ENCODE results near the gene CERS6.

The CERS6 gene

DNA sequence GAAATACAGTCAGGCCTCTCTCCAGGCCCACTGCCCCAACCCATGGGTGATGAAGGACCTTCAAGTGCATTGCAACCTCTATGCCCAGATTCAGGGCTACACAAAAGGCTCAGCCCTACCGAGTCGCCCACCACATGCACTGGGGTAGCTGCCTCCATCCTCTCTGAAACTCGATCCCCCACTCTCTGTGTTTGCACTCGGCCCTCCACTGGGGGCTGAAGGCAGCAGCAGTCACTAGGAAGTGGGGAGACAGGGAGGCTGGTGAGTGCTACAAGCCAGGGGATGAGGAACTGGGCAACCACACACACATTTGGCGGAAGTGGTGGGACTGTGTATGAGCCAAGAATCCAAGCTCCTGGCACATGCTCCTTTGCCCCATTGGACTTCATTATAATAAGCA, 94.6 kb downstream of the CERS6 start:
- DNase-seq (ENCODE audit: low read depth, low spot score) = peak; percentile 41
- H3K4me3 ChIP-seq (ENCODE audit: low read length) = no peak overlapping the region

GRCh38 chr2:168552450-168552856, 96.4 kb downstream of the CERS6 start:
- no peak overlapping the region for H3K4me3 ChIP-seq (ENCODE audit: low read length)
- no peak for DNase-seq (ENCODE audit: low read depth, low spot score)

GRCh38 chr2:168555283-168555682, 99.2 kb downstream of the CERS6 start:
- DNase-seq (ENCODE audit: low read depth, low spot score) = no peak
- no peak overlapping the region for H3K4me3 ChIP-seq (ENCODE audit: low read length)

GRCh38 chr2:168559187-168559586, 103.1 kb downstream of the CERS6 start:
- H3K4me3 ChIP-seq (ENCODE audit: low read length) = no peak overlapping the region
- no peak for DNase-seq (ENCODE audit: low read depth, low spot score)

DNA sequence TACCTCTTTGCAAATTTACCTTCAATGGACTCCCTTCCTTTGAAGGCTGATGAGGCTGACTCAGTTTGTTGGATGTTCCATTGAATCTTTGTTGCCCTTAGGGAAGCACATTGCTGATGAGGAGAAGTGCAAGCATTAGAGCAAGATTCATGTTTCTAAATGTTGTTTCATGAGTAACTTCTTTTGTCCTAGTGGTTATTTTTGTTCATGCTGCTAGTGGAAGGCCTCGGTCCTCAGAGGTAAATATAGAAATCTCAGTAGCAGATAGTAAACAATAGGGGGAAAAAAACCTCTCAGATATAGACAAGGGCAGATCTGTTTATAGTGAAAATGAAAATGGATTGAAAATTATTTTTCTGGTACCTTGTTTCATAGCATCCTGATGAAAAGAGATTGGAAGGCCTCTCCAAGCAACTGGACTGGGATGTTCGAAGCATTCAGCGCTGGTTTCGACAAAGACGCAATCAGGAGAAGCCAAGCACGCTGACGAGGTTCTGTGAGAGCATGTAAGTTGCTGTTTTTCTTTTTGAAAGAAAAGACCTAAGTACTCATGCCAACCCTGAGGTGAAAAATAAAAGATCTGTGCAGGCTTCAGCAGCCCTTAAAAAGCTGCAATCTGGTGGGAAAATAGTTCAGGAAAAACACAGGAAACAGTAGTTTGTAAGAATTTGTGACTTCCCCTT, 104.9 kb downstream of the CERS6 start:
- no peak for DNase-seq (ENCODE audit: low read depth, low spot score)
- H3K4me3 ChIP-seq (ENCODE audit: low read length) = no peak overlapping the region

DNA sequence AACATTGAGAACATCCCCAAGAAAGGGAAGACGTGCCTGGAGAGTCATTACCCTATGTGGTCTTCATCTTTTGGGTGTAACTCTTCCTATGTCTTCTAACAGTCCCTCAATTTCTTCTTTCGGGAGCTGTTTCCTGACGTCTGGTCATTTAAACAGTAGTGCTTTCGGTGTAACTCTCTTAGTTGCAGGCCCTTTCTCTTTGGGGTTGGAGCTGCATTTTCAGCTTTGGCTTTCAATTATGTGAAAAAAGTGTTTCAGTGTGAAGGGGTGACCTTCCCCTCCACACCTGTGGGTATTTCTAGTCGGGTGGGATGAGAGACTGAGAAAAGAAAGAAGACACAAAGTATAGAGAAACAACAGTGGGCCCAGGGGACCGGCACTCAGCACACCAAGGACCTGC, 105.9 kb downstream of the CERS6 start:
- H3K4me3 ChIP-seq (ENCODE audit: low read length) = no peak overlapping the region
- no peak for DNase-seq (ENCODE audit: low read depth, low spot score)

DNA sequence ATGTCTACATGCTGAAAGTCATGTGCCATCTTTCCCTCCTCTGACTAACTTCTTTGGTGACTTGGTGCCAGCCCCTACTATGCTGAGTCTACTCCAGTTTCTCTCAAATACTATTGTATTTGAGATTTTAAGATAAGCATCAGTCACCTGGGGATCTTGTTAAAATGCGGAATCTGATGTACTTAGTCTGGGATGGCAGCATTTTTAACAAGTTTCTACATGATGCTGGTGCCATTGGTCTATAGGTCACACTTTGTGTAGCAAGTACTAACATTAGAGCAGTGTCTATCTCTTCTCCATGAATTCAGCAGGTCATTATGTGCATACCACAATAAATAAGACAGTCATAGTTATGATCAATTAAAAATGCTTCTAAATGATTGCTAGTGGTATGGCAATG, 106.9 kb downstream of the CERS6 start:
- DNase-seq (ENCODE audit: low read depth, low spot score) = no peak
- H3K4me3 ChIP-seq (ENCODE audit: low read length) = no peak overlapping the region

DNA sequence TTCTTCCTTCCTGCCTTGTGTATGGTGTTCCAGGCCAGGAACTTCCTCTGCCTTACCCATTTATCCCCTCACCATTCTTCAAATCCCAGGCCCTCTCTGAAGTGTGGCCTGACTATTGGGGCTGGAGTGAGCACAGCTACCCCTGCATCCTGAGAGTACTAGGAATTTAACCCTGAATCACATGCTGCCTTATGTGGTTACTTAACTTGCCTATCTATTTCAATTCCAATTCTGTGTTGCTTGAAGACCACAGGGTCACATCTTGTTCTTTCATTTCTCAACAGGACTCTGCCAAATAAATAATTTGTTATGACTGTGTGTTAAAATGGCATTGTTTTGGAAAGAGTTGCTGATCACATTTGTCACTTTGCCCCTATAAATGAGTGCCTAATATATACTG, 108.6 kb downstream of the CERS6 start:
- H3K4me3 ChIP-seq (ENCODE audit: low read length) = no peak overlapping the region
- no peak for DNase-seq (ENCODE audit: low read depth, low spot score)

GRCh38 chr2:168565112-168565511, 109.0 kb downstream of the CERS6 start:
- no peak for DNase-seq (ENCODE audit: low read depth, low spot score)
- no peak overlapping the region for H3K4me3 ChIP-seq (ENCODE audit: low read length)

DNA sequence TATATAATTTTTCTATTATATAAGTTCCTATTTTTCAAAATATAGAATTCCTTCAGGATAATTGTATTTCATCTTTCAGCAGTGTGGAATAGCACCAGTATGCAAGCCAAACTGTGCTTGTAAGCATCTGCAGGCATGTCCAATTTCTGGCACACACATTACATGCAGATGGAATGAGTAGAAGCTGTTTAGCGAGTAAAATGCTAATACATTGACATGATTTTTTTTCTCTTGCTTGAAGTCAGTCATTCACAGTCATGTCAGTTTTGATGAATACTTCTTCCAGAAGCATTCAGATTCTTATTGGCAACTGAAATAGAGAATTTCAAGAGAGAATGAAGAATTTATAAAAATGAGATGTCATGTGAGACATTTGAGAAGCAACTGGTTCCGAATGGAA, 109.4 kb downstream of the CERS6 start:
- H3K4me3 ChIP-seq (ENCODE audit: low read length) = no peak overlapping the region
- no peak for DNase-seq (ENCODE audit: low read depth, low spot score)

- no peak overlapping the region for H3K4me3 ChIP-seq (ENCODE audit: low read length)
Observed at GRCh38 chr2:168566974-168567665, 111.0 kb downstream of the CERS6 start.

DNA sequence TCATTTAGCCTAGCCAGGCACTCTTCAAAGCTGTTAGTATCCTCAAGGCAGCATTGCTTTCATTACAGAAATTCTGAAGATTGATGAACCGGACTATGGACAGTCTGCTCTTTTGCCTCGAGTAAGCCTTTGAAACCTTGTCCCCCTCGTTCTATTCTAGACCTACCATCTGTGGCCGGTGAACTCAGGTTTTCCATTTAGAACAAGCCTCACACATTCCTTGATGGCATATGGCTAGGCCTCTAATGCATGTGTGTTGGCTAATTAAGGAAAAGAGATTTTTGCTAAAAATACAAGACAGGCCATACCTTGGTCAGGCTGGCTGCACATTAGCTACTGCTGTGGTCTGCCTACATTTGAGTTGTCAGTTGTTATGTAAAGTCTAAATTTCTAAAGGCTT, 111.8 kb downstream of the CERS6 start:
- no peak for DNase-seq (ENCODE audit: low read depth, low spot score)
- H3K4me3 ChIP-seq (ENCODE audit: low read length) = no peak overlapping the region

More at GRCh38 chr2:168566974-168567665, 111.0 kb downstream of the CERS6 start:
- DNase-seq (ENCODE audit: low read depth, low spot score) = no peak

DNA sequence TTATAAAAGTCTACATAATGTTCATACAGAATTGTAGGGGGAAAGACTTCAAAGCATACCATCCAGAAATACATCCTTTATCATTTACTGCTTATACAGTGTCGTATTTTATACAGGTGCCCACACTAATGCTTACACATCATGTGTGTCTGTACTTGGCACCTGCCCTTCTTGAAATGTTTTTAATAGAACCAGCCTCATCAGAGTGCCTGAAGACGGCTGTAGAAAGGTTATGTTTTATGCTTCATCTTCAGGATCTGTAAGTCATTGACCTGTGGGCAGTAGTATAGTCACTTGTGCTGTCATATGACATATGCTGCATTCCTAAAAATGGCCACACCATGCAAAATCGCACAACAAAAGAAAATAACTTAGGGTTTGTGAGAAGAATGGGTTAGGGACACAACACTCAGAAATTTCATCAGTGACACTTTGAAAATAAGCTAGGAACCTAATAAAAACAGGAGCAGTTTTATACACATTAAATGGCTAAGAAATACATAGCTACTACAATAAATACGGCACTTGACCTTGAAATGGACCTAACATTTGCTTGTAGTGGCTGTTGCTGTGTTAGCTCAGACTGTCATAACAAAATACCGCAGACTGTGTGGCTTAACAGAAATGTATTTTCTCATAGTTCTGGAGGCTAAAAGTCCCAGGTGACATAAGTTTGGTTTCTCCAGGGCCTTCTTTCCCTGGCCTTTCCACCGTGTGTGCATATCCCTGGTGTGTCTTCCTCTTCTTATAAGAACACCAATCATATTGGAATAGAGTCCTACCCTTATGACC, 112.6 kb downstream of the CERS6 start:
- no peak overlapping the region for H3K4me3 ChIP-seq (ENCODE audit: low read length)
- DNase-seq (ENCODE audit: low read depth, low spot score) = no peak

DNA sequence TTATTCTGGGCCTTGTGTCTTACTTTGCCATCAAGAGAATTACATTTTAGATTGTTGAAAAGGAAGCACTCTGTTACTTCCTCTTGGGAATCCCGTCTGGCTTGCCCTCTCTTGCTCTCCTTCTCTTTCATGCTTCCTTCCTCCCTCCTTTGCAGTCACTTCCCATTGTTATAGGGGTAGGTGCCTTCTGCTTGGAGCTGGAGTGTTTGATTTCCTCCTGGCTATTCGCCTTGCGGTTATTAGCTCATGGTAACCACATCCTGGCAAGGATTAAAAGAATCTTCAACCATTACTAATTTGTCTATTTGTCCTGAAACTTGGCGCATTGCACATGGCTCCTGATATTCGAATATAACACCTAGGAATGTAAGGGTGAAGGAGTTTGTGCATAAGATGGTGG, 115.0 kb downstream of the CERS6 start:
- H3K4me3 ChIP-seq (ENCODE audit: low read length) = no peak overlapping the region
- DNase-seq (ENCODE audit: low read depth, low spot score) = no peak

GRCh38 chr2:168573128-168573903, 117.2 kb downstream of the CERS6 start:
- DNase-seq (ENCODE audit: low read depth, low spot score) = no peak
- no peak overlapping the region for H3K4me3 ChIP-seq (ENCODE audit: low read length)

GRCh38 chr2:168574856-168575630, 119.0 kb downstream of the CERS6 start:
- DNase-seq (ENCODE audit: low read depth, low spot score) = no peak
- H3K4me3 ChIP-seq (ENCODE audit: low read length) = no peak overlapping the region

DNA sequence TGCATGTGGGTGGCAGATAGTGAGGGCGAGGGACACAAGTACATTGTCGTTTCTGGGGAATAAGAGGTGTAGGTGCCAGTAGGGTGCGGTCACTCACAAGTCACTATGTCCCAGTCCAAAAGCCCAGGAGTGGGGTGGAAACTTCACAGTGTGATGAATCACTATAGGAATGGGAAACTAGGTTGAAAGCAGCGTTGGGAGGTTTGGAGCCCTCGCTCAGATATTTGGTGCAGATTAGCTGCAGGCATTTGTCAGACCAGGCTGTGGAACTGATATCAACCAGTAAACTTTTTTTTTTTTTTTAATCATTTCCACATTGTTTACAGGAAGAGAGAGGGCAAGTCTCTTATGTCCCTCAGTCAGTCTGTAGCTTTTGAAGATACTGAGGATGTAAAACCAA, 121.8 kb downstream of the CERS6 start:
- peak; percentile 40 for DNase-seq (ENCODE audit: low read depth, low spot score)
- H3K4me3 ChIP-seq (ENCODE audit: low read length) = no peak overlapping the region

GRCh38 chr2:168583064-168583709, 127.1 kb downstream of the CERS6 start:
- no peak for DNase-seq (ENCODE audit: low read depth, low spot score)
- no peak overlapping the region for H3K4me3 ChIP-seq (ENCODE audit: low read length)
